H1 (cell line): ENCODE results near the gene LDLRAD3. TPM values are rescaled to one million over a fixed set of nuclear protein-coding genes. Genes with fewer than 3 reads are reported as not detected.

Experiments used
- CTCF ChIA-PET: fragments of 300-600 bp; sonication (Branson Sonifier 250); formaldehyde crosslinking; loops from one replicate; lab custom pipeline; 2021; ENCODE audit not compliant: partially characterized antibody; lab: Charles Lee
- POLR2A ChIA-PET: fragments of 300-600 bp; sonication (Branson Sonifier 250); formaldehyde crosslinking; loops from one replicate; lab custom pipeline; 2021; ENCODE audit warnings: inconsistent platforms; ENCODE audit not compliant: partially characterized antibody; lab: Charles Lee
- DNase-seq, 2 experiments: peaks; one replicate each; pipeline versions ENCODE4 v3.0.0 to v3.0.0-alpha.2; 2010 to 2022; ENCODE audit warnings: low spot score in 2 of 2, low read depth in 1 of 2, mixed read lengths in 1 of 2
- FAIRE-seq: peaks from 2 replicates; lab custom pipeline; 2011; peaks lifted over from hg19 to GRCh38; lab: Jason Lieb, UNC
- H2AFZ ChIP-seq: 2 replicates; pipeline ENCODE4 v1.8.1; 2012; ENCODE audit warnings: low read length, inconsistent platforms
- H2AK5ac ChIP-seq: 2 replicates; pipeline ENCODE4 v1.6.1; 2013; ENCODE audit warnings: low read depth, low read length
- H2BK120ac ChIP-seq: replicated peaks from 2 replicates; pipeline ENCODE3; 2013; ENCODE audit warnings: low read depth, low read length, inconsistent platforms
- H2BK12ac ChIP-seq: 2 replicates; pipeline ENCODE4 v1.6.1; 2013; ENCODE audit warnings: low read depth, low read length
- H2BK15ac ChIP-seq: 2 replicates; pipeline ENCODE4 v1.6.1; 2013; ENCODE audit warnings: low read length
- H2BK20ac ChIP-seq: 2 replicates; pipeline ENCODE4 v1.6.1; 2013; ENCODE audit warnings: low read length
- H2BK5ac ChIP-seq: 2 replicates; pipeline ENCODE4 v1.6.1; 2013; ENCODE audit warnings: low read depth, low read length
- H3K14ac ChIP-seq: 2 replicates; pipeline ENCODE4 v1.6.1; 2013; ENCODE audit warnings: inconsistent platforms; ENCODE audit not compliant: insufficient read length
- H3K18ac ChIP-seq: 2 replicates; pipeline ENCODE4 v1.6.1; 2013; ENCODE audit warnings: low read length; ENCODE audit errors: extremely low read depth
- H3K23ac ChIP-seq: 2 replicates; pipeline ENCODE4 v1.6.1; 2013; ENCODE audit warnings: inconsistent platforms; ENCODE audit not compliant: insufficient read length
- H3K23me2 ChIP-seq: 2 replicates; pipeline ENCODE4 v1.6.1; 2013; ENCODE audit warnings: low read depth, low read length
- H3K27ac ChIP-seq: 2 replicates; pipeline ENCODE4 v1.6.1; 2011; ENCODE audit warnings: low read depth, low read length, inconsistent platforms
- H3K27me3 ChIP-seq, 4 experiments: replicated peaks in 1 of 4; 1 replicate in 1 of 4; 2 replicates in 3 of 4; pipeline versions ENCODE4 v1.6.1 to v1.8.1; 2011 to 2013; ENCODE audit warnings: low read length in 3 of 4, mild to moderate bottlenecking in 3 of 4, inconsistent platforms in 2 of 4, mixed read lengths in 2 of 4, moderate library complexity in 1 of 4; ENCODE audit not compliant: control insufficient read depth in 3 of 4, insufficient read depth in 3 of 4; ENCODE audit errors: extremely low read depth in 1 of 4
- H3K36me3 ChIP-seq, 4 experiments: 2 replicates each; pipeline versions ENCODE4 v1.6.1 to v1.8.1; 2011 to 2013; ENCODE audit warnings: mild to moderate bottlenecking in 4 of 4, low read length in 3 of 4, moderate library complexity in 2 of 4, control low read depth in 1 of 4, inconsistent platforms in 1 of 4; ENCODE audit not compliant: insufficient read depth in 4 of 4, control insufficient read depth in 2 of 4
- H3K4ac ChIP-seq: replicated peaks from 2 replicates; pipeline ENCODE3; 2013; ENCODE audit warnings: low read length, low read depth, mixed read lengths, inconsistent platforms; ENCODE audit not compliant: insufficient read length
- H3K4me1 ChIP-seq, 4 experiments: replicated peaks in 1 of 4; 1 replicate in 1 of 4; 2 replicates in 3 of 4; pipeline versions ENCODE4 v1.6.1 to v1.8.1; 2011 to 2013; ENCODE audit warnings: low read length in 3 of 4, inconsistent platforms in 2 of 4, mixed read lengths in 1 of 4; ENCODE audit not compliant: insufficient read depth in 4 of 4, control insufficient read depth in 3 of 4
- H3K4me2 ChIP-seq, 2 experiments: 2 replicates each; pipeline versions ENCODE4 v1.6.1 to v1.8.1; 2011 to 2013; ENCODE audit warnings: low read depth in 2 of 2, low read length in 2 of 2, control low read depth in 1 of 2, inconsistent platforms in 1 of 2, mild to moderate bottlenecking in 1 of 2; ENCODE audit not compliant: insufficient read depth in 1 of 2
- H3K4me3 ChIP-seq, 4 experiments: fragments of 200-600, 300-600 bp in 1 of 4; sonication (generic), shearing (Covaris generic), sonication (Bioruptor Twin) in 1 of 4; 2 replicates each; pipeline versions ENCODE4 v1.5.1 to v1.8.1; 2011 to 2016; ENCODE audit warnings: low read length in 4 of 4, low read depth in 3 of 4, control low read depth in 2 of 4, inconsistent platforms in 2 of 4, mild to moderate bottlenecking in 2 of 4, mixed read lengths in 1 of 4, moderate library complexity in 1 of 4; ENCODE audit not compliant: insufficient read depth in 2 of 4; ENCODE audit errors: extremely low read depth in 1 of 4
- H3K56ac ChIP-seq: replicated peaks from 2 replicates; pipeline ENCODE3; 2013; ENCODE audit warnings: low read depth, mild to moderate bottlenecking, mixed read lengths, low read length, inconsistent platforms; ENCODE audit not compliant: insufficient read length
- H3K79me1 ChIP-seq: 2 replicates; pipeline ENCODE4 v1.6.1; 2013; ENCODE audit warnings: low read depth, low read length, control low read depth
- H3K79me2 ChIP-seq, 2 experiments: 2 replicates each; pipeline versions ENCODE4 v1.6.1 to v1.8.1; 2012 to 2013; ENCODE audit warnings: low read length in 2 of 2, mild to moderate bottlenecking in 2 of 2, inconsistent platforms in 1 of 2; ENCODE audit not compliant: insufficient read depth in 2 of 2, control insufficient read depth in 1 of 2
- H3K9ac ChIP-seq, 4 experiments: replicated peaks in 1 of 4; 1 replicate in 1 of 4; 2 replicates in 3 of 4; pipeline versions ENCODE4 v1.6.1 to v1.8.1; 2011 to 2013; ENCODE audit warnings: low read depth in 3 of 4, low read length in 3 of 4, control low read depth in 2 of 4, mild to moderate bottlenecking in 2 of 4, moderate library complexity in 2 of 4, inconsistent platforms in 1 of 4; ENCODE audit errors: extremely low read depth in 1 of 4
- H3K9me3 ChIP-seq, 2 experiments: 2 replicates each; pipeline versions ENCODE4 v1.6.1 to v1.8.1; 2012 to 2013; ENCODE audit warnings: mild to moderate bottlenecking in 2 of 2, moderate library complexity in 2 of 2, control low read depth in 1 of 2, inconsistent platforms in 1 of 2, low read depth in 1 of 2, low read length in 1 of 2, mixed read lengths in 1 of 2; ENCODE audit not compliant: insufficient read depth in 2 of 2
- H4K20me1 ChIP-seq, 2 experiments: replicated peaks in 1 of 2; 2 replicates each; pipeline versions ENCODE3 to v1.8.1; 2011 to 2013; ENCODE audit warnings: inconsistent platforms in 2 of 2, low read length in 2 of 2, mild to moderate bottlenecking in 1 of 2; ENCODE audit not compliant: insufficient read depth in 2 of 2, control insufficient read depth in 1 of 2
- H4K5ac ChIP-seq: 2 replicates; pipeline ENCODE4 v1.6.1; 2013; ENCODE audit warnings: low read length, low read depth, mixed read lengths, inconsistent platforms; ENCODE audit not compliant: insufficient read length
- H4K8ac ChIP-seq: 2 replicates; pipeline ENCODE4 v1.8.0; 2013; ENCODE audit warnings: mild to moderate bottlenecking, moderate library complexity, low read length, inconsistent platforms; ENCODE audit not compliant: insufficient read depth; ENCODE audit errors: extremely low read depth
- H4K91ac ChIP-seq: replicated peaks from 2 replicates; pipeline ENCODE3; 2013; ENCODE audit warnings: low read length, mixed read lengths, inconsistent platforms; ENCODE audit not compliant: insufficient read length
- CEBPB ChIP-seq: IDR thresholded peaks from 2 replicates; pipeline ENCODE4 v1.6.1; 2012; ENCODE audit warnings: low read depth, low read length
- EP300 ChIP-seq, 2 experiments: IDR thresholded peaks; 1 replicate in 1 of 2; 2 replicates in 1 of 2; pipeline ENCODE4 v1.6.1; 2011 to 2012; ENCODE audit warnings: low read depth in 2 of 2, low read length in 2 of 2, mild to moderate bottlenecking in 2 of 2, borderline replicate concordance in 1 of 2, inconsistent platforms in 1 of 2, moderate library complexity in 1 of 2
- RAD21 ChIP-seq, 2 experiments: IDR thresholded peaks in 1 of 2; conservative IDR thresholded peaks in 1 of 2; 2 replicates each; pipeline ENCODE4 v1.6.1; 2011; ENCODE audit warnings: low read depth in 2 of 2, low read length in 2 of 2, improper control_type of control experiment in 1 of 2, inconsistent platforms in 1 of 2, mild to moderate bottlenecking in 1 of 2, moderate library complexity in 1 of 2
- WGBS, 2 experiments: shearing (Covaris generic) in 1 of 2; methylation state at CpG; one replicate each; pipeline versions ENCODE4 v1.1.6 to v1.1.7; 2013 to 2015; ENCODE audit warnings: low lambda C conversion rate in 2 of 2, mixed read lengths in 2 of 2, inconsistent platforms in 1 of 2, low coverage in 1 of 2, missing lambda C conversion rate in 1 of 2; ENCODE audit not compliant: insufficient replicate concordance in 2 of 2, insufficient coverage in 1 of 2, insufficient read length in 1 of 2; ENCODE audit errors: extremely low coverage in 1 of 2, missing lambda C conversion rate in 1 of 2; 5-methylcytosine and 5-hydroxymethylcytosine counted together
- polyA plus RNA-seq, 7 experiments: library from polyadenylated mRNA; depleted of rRNA in 3 of 7; stranded (reverse) in 5 of 7; unstranded in 2 of 7; fragments of >200 nt in 5 of 7; fragments of 200-250 nt in 2 of 7; gene quantifications; 1 replicate in 5 of 7; 2 replicates in 1 of 7; 4 replicates in 1 of 7; pipeline versions ENCODE4 v1.2.1 to v1.2.3, GENCODE V29; 2011 to 2013; ENCODE audit warnings: missing spikeins in 2 of 7, mixed read lengths in 2 of 7
- total RNA-seq: library from RNA; stranded (reverse); fragmentation: NEBNext Ultra II Directional; extraction: Animal tissue kit (Norgen Biotek cat#: 25700); gene quantifications from 2 replicates; pipeline ENCODE4 v1.2.1, GENCODE V29; 2021
- TF ChIP-seq, protein P1 (sequence below), 3 experiments: IDR thresholded peaks; 1 replicate in 2 of 3; 2 replicates in 1 of 3; pipeline versions ENCODE4 v1.5.1 to v1.6.1; 2011; ENCODE audit warnings: low read length in 3 of 3, mild to moderate bottlenecking in 3 of 3, inconsistent platforms in 2 of 3, low read depth in 1 of 3, moderate library complexity in 1 of 3; ENCODE audit not compliant: insufficient read depth in 1 of 3; ENCODE audit errors: control extremely low read depth in 1 of 3

The LDLRAD3 gene
- total and polyA plus RNA-seq, 2 of the 8 experiments (the other 6 are each of a cell fraction or from before 2014, with no cell fraction given), result 18.6 to 22.8 TPM

DNA sequence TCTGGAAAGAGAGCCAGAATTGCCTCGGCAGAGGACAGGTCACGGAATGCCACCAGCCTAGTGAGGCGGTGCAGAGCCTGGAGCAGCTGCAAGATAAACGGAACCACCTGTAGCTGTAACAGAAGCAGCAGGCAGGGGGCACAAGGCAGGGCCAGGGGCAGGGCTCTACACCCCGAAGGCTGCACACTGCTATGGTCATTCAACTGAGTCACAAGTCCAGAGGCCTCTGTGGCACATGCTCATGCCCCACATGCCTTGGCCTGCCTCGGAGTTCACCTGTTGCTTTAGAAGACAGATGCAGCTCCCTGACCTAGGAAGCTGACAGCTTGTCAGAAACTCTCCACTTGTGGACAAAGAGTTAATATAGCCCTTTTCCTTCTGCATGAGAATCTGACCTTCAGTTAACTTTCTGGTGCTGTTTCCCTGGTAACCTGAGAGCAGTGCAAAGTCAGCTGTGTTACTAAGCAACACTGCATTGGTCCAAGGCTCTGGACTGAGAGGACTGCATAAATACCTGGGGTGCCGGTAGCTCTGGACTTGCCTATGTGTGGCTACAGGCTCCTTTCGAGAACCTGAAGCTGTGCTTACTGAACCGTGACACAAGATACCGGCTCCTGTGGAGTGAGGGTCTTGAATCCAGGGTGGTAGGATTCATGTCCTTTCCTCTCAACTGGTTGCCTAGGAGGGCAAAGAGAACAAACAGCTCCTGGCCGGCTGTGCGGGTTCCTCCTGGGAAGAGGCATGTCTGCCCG lies 334.8 kb downstream of the LDLRAD3 start:
- no peak overlapping the region for H4K8ac ChIP-seq

More for the DNA sequence above, 334.8 kb downstream of the LDLRAD3 start:
- POLR2A ChIA-PET, result interaction anchor here (0.6 to 1.7 kb wide), 3 partner anchors 9 to 205 kb away, joined by 4 read pairs; no protein-coding TSS in a partner anchor
- CTCF ChIA-PET, result interaction anchor here (0.8 to 4.3 kb wide), 14 partner anchors 8 to 663 kb away, joined by 3 to 34 read pairs (median 4); no protein-coding TSS in a partner anchor
- H3K4me2 ChIP-seq, result no peak overlapping the region
- TF ChIP-seq CEBPB, result no peak
- TF ChIP-seq, protein P1, sequence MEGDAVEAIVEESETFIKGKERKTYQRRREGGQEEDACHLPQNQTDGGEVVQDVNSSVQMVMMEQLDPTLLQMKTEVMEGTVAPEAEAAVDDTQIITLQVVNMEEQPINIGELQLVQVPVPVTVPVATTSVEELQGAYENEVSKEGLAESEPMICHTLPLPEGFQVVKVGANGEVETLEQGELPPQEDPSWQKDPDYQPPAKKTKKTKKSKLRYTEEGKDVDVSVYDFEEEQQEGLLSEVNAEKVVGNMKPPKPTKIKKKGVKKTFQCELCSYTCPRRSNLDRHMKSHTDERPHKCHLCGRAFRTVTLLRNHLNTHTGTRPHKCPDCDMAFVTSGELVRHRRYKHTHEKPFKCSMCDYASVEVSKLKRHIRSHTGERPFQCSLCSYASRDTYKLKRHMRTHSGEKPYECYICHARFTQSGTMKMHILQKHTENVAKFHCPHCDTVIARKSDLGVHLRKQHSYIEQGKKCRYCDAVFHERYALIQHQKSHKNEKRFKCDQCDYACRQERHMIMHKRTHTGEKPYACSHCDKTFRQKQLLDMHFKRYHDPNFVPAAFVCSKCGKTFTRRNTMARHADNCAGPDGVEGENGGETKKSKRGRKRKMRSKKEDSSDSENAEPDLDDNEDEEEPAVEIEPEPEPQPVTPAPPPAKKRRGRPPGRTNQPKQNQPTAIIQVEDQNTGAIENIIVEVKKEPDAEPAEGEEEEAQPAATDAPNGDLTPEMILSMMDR (IDR thresholded peaks at IDR 0.05; ENCODE audit: control extremely low read depth in 1 of 3, insufficient read depth in 1 of 3, low read depth in 1 of 3, low read length in 3 of 3), result peak; percentile 33 to 38 (median 36)
- no peak for TF ChIP-seq EP300 (IDR thresholded peaks at IDR 0.05; ENCODE audit: borderline replicate concordance in 1 of 2, low read depth in 2 of 2, low read length in 2 of 2)
- peak in 1 of 2 experiments; percentile 40; a peak in 2 of 4 replicates for TF ChIP-seq RAD21 (IDR thresholded peaks at IDR 0.05 in 1 of 2, conservative IDR thresholded peaks at IDR 0.05 in 1 of 2; ENCODE audit: low read depth in 2 of 2, low read length in 2 of 2)
- H2BK20ac ChIP-seq, result no peak overlapping the region
- no peaks in the 10 kb centered on the region for H3K27me3 ChIP-seq
- H4K20me1 ChIP-seq, result peaks cover 0 to 1% of the 10 kb centered on the region in 2 experiments
- no peak overlapping the region for H3K23ac ChIP-seq
- DNase-seq (no peak), FAIRE-seq (no peak)
- no peak overlapping the region for H3K4me3 ChIP-seq
- no peak overlapping the region for H3K14ac ChIP-seq
- 0 out of 8 replicates have a peak, but pooled peaks cover 0 to 7% (median 0%) of the 10 kb centered on the region in 4 experiments for H3K36me3 ChIP-seq
- H2BK5ac ChIP-seq, result no peak overlapping the region
- H3K23me2 ChIP-seq, result no peaks in the 10 kb centered on the region
- no peak overlapping the region for H2BK120ac ChIP-seq
- no peak overlapping the region for H3K18ac ChIP-seq
- no peak overlapping the region for H4K5ac ChIP-seq
- no peak overlapping the region for H2BK15ac ChIP-seq
- H4K91ac ChIP-seq, result no peak overlapping the region
- H3K9me3 ChIP-seq, result no peaks in the 10 kb centered on the region
- no peak overlapping the region for H3K9ac ChIP-seq
- H2BK12ac ChIP-seq, result no peak overlapping the region
- H3K4me1 ChIP-seq, result no peaks in the 10 kb centered on the region
- WGBS, 2 experiments, result 90% methylated on average over 13 of the region's 13 CpGs; no CpG with 5 or more reads in 1 of the 2 experiments
- no peaks in the 10 kb centered on the region for H3K79me2 ChIP-seq
- peaks cover 2% of the 10 kb centered on the region; the same call in 1 of the 2 replicates for H3K79me1 ChIP-seq
- no peak overlapping the region for H3K27ac ChIP-seq
- no peak overlapping the region for H3K4ac ChIP-seq
- H3K56ac ChIP-seq, result no peak overlapping the region
- no peak overlapping the region for H2AFZ ChIP-seq
- H2AK5ac ChIP-seq, result no peak overlapping the region
